KOPT-K1 (cell line): Measurements from ENCODE around the gene BCAS1.

ENCODE experiments used
- H3K27ac ChIP-seq: fragments of 200-600 bp; sonication (generic); 2 replicates; pipeline ENCODE4 v1.5.1; 2016; ENCODE audit warnings: antibody characterized with exemption, mild to moderate bottlenecking, low read depth, low read length; ENCODE audit not compliant: poor library complexity, severe bottlenecking
- H3K36me3 ChIP-seq: fragments of 200-600 bp; sonication (generic); 2 replicates; pipeline ENCODE4 v1.5.1; 2017; ENCODE audit warnings: antibody characterized with exemption, mild to moderate bottlenecking, low read length, moderate library complexity; ENCODE audit not compliant: insufficient read depth
- H3K9me3 ChIP-seq: fragments of 200-600 bp; sonication (generic); 2 replicates; pipeline ENCODE4 v1.5.1; 2017; ENCODE audit warnings: antibody characterized with exemption, low read length, mild to moderate bottlenecking; ENCODE audit not compliant: insufficient read depth, poor library complexity, severe bottlenecking

BCAS1 gene

DNA sequence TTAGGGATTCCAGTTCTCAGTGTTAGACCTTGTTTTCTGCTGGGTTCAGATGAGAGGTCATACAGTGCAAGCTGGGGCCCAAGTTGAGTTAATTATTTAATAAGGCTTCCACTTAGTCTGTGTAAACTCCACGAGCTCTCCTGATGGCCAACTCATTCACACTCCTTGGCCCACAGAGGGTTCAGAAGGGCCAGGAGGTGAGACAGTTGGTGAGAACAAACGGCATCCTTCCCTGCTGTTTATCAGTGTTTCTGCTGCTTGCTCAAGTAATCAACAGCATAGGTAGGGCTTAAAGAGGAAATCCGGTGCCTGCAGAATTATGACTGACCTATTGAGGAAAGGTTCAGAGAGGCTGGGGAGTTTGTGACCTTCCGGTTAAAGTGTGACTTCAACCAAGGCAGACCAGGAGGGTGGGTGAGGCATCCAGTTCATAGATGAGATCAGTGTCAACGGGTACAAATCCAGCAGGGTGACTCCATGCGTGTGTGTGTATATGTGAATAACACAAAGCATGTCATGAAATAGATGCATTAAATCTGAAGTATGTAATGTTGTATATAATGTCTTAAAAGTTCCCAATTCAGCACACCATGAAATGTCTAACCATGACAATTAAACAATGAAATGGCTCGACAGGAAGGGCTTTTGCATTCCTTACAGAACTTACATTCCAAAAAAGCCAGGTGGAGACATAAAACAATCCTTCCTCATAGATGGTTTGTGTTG is 37.4 kb upstream of the BCAS1 start:
- Histone ChIP-seq H3K36me3 (no peaks in the 10 kb centered on the region), H3K9me3 (no peaks in the 10 kb centered on the region), H3K27ac (no peak overlapping the region)

- H3K27ac ChIP-seq: no peak overlapping the region
- H3K9me3 ChIP-seq: no peaks in the 10 kb centered on the region
- no peaks in the 10 kb centered on the region for H3K36me3 ChIP-seq
Observed at GRCh38 chr20:54107181-54107580, 36.8 kb upstream of the BCAS1 start.

- no peak overlapping the region for H3K27ac ChIP-seq
- H3K9me3 ChIP-seq: no peaks in the 10 kb centered on the region
- H3K36me3 ChIP-seq: no peaks in the 10 kb centered on the region
Observed at GRCh38 chr20:54106162-54106561, 35.8 kb upstream of the BCAS1 start.

DNA sequence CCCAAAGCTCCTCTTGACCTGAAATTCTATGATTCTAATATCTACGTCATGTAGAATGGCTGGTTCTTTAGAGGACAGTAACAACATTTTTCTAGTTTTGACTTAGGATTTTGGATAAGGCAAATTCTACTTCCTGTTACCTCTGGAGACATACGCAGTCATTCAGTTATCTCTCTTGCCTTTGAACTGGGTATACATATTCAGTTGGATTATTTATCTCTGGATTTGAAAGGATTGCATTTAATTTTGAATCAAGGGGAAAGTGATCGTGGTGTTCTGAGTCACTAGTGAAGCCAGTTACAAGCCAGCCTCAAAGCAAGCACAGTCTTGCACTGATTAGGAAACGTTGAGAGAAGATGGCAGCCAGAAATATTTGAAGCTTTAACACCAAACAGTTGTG is 35.3 kb upstream of the BCAS1 start:
- Histone ChIP-seq H3K9me3 (no peaks in the 10 kb centered on the region), H3K36me3 (no peaks in the 10 kb centered on the region), H3K27ac (no peak overlapping the region)

- Histone ChIP-seq H3K36me3 (no peaks in the 10 kb centered on the region), H3K27ac (no peak overlapping the region), H3K9me3 (no peaks in the 10 kb centered on the region)
Observed at GRCh38 chr20:54104781-54105180, 34.4 kb upstream of the BCAS1 start.

DNA sequence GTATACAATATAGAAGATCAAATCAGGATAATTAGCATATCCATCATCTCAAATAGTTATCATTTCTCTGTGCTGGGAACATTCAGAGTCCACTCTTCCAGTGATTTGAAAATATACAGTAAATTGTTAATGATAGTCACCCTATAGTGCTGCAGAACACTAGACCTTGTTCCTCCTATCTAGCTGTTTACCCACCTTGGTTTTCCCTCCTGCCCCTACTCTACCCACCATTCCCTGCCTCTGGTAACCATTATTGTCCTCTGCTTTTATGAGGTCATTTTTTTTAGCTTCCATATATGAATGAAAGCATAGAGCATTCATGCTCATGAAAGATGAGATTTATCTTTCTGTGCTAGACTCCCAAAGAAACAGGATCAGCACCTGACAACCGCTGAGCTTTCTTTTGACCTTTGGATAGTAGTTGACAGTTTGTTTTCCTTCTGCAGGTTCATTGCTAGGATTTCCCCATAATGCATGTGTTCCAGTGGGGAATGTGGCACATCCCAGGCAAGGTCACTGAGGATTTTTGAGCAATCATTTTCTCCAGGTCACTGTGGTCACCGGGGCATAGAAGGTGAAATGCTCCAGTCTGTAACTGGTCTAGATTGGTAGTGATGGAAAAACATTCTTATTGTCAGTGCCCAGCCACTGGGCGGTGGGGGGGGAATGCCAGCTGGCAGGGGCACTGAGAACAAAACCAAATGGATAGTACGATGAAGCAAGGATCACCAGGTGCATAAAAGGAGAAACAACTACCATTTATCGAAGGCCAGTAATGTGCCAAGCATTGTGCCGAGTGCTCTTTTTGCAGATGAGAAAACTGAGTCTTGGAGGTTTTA is 33.6 kb upstream of the BCAS1 start:
- H3K9me3 ChIP-seq: no peaks in the 10 kb centered on the region
- H3K36me3 ChIP-seq: no peaks in the 10 kb centered on the region
- no peak overlapping the region for H3K27ac ChIP-seq

DNA sequence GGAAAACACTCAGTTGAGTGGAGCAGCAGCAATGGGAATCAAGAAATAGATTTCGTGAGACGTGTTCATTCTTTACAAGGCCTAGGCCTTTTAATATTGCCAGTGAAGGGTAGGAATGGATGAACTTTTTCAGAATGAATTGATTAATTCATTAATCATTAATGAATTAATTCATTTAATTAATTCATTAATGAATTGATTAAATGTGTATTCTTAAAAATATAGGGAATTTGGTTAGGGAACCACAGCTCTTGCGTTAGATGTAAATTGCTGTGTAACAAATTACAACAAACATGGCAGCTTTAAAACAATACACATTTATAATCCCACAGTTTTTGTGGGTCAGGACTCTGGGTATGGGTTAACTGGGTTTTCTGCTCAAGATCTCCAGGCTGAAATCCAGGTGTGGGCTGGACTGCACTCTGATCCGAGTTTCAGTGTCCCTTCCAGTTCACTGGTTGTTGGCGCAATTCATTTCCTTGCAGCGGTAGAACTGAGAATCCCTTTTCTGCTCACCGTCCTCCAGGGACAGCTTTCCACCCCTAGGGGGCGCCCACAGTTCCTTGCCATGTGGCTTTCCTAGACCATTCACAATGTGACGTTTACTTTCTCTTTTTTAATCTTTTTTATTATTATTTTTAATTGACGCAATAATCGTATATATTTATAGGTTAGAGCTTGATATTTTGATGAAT is 32.8 kb upstream of the BCAS1 start:
- Histone ChIP-seq H3K36me3 (no peaks in the 10 kb centered on the region), H3K27ac (no peak overlapping the region), H3K9me3 (no peaks in the 10 kb centered on the region)

DNA sequence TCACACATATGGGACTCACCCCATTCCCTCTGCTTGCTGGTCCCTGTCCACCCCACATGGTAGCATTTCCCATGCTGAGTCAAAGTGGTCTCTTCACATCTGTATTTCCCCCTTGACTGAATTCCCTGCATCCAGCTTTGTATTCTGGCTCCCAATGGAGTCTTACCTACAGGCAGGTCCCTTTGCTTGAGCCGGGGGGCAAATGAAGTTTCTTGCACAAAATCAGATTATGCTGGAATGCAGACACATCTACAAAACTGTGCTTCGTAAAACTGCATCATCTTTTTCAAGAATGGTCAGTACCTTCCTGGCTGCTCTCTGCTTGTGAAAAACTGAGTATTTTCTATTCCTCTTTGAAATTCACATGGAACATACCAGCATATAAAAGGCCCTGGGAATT is 32.1 kb upstream of the BCAS1 start:
- H3K9me3 ChIP-seq: no peaks in the 10 kb centered on the region
- no peaks in the 10 kb centered on the region for H3K36me3 ChIP-seq
- no peak overlapping the region for H3K27ac ChIP-seq

DNA sequence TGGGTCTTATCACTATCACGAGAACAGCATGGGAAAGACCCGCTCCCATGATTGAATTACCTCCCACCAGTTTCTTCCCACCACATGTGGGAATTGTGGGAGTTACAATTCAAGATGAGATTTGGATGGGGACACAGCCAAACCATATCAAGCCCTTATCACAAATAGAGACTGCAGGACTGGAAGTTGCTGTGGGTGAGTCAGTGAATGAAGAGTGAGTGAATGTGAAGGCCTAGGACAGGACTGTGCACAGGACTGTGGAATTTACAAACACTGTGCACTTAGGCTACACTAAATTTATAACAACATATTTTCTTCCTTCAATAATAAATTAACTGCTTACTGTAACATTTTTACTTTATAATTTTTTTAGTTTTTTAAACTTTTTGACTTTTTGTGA is 30.2 kb upstream of the BCAS1 start:
- H3K27ac ChIP-seq: no peak overlapping the region
- H3K9me3 ChIP-seq: no peaks in the 10 kb centered on the region
- no peaks in the 10 kb centered on the region for H3K36me3 ChIP-seq

DNA sequence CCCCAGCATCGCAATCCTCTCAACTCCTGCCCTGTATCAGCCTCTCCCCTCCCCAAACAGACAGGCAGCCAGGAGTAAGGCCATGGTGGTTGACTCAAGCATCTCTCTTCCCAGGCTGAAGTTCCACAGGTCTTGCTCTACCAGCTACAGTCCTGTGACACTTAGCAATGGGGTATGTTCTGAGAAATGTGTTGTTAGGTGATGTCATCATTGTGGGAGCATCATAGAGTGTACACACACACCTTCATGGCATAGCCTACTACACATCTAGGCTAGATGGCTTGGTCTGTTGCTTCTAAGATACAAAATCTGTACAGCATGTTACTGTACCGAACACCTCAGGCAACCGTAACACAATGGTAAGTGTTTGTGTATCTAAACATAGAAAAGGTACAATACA is 29.5 kb upstream of the BCAS1 start:
- H3K9me3 ChIP-seq: no peaks in the 10 kb centered on the region
- no peaks in the 10 kb centered on the region for H3K36me3 ChIP-seq
- H3K27ac ChIP-seq: no peak overlapping the region

GRCh38 chr20:54098047-54098446 is 27.7 kb upstream of the BCAS1 start:
- no peak overlapping the region for H3K27ac ChIP-seq

DNA sequence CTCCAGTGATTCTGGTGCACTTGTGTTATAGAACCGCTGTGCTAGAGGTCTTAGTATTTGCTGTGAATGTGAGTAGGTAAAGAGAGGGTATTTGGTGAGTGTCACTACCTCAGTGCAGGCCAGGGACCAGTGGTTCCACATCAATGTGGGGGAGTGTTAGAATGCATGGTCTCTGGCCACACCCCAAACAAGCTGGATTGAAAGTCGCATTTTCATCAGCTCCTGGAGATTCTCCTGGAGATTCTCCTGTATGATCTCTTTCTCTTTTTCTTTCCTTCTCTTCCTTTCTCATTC is 26.8 kb upstream of the BCAS1 start:
- H3K36me3 ChIP-seq: no peaks in the 10 kb centered on the region
- no peaks in the 10 kb centered on the region for H3K9me3 ChIP-seq
- H3K27ac ChIP-seq: no peak overlapping the region

More at GRCh38 chr20:54098047-54098446, 27.7 kb upstream of the BCAS1 start:
- no peaks in the 10 kb centered on the region for H3K36me3 ChIP-seq
- no peaks in the 10 kb centered on the region for H3K9me3 ChIP-seq

GRCh38 chr20:54095824-54096223 is 25.4 kb upstream of the BCAS1 start:
- no peaks in the 10 kb centered on the region for H3K36me3 ChIP-seq
- no peaks in the 10 kb centered on the region for H3K9me3 ChIP-seq
- no peak overlapping the region for H3K27ac ChIP-seq

GRCh38 chr20:54094268-54094580 is 23.8 kb upstream of the BCAS1 start:
- no peak overlapping the region for H3K27ac ChIP-seq

DNA sequence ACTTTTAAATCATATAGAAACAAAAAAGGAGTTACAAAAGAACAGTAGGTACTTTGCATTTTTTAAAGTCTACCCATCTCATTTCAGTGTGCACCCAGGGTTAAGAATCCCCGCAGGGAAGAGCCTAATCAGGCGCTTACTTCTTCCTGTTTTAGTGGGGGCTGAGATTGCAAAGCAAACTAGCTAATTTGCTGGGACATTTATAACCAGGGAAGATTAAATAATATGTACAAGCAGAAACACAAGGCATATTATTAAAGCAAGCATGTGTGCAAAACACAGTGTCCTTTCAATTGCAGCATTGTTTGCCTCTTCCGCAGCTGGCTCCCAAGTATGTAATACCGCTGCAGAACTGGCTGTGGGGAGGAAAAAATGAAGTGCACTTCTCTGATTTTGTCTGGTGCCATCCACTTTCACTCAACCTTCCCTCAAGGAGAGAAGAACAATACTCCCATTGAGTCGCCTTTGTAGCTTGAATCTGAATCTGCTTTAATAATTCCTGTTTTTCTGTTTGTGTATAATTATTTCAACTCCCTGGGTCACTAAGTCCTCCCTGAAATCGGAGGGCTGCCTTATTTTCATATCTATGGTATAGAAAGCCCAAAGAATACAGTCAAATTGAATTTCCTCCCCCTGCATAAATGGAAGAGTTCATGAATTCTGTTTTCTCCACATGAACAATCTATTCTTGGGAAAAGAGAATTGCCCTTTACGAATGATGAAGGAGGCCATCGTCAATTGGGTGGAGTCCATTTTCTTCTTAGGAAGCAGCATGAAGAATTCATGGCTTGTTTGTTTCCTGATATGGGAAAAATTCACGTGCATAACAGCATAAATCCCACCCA is 23.3 kb upstream of the BCAS1 start:
- H3K9me3 ChIP-seq: no peaks in the 10 kb centered on the region
- H3K27ac ChIP-seq: no peak overlapping the region
- H3K36me3 ChIP-seq: no peaks in the 10 kb centered on the region

More at GRCh38 chr20:54094268-54094580, 23.8 kb upstream of the BCAS1 start:
- H3K9me3 ChIP-seq: no peaks in the 10 kb centered on the region
- H3K36me3 ChIP-seq: no peaks in the 10 kb centered on the region
